ENCODE results near the gene SS18L1. TPM values are rescaled to one million over a fixed set of nuclear protein-coding genes. Genes with fewer than 3 reads are reported as not detected.

The SS18L1 gene
- total and polyA plus RNA-seq, 7 donors: 10.1 to 18.0 (median 11.3) TPM

- peaks cover 19 to 99% of the 10 kb centered on the region in 2 donors for H3K36me3 ChIP-seq (ENCODE audit: insufficient read depth in 1 of 2, low read depth in 1 of 2)
- peak; percentile 67 to 83 for DNase-seq
- H3K27ac ChIP-seq: peak overlapping the region; percentile 67
- no peaks in the 10 kb centered on the region for H3K27me3 ChIP-seq (ENCODE audit: insufficient read depth in 3 of 3, low read length in 2 of 3)
- intact Hi-C loops (cut with DNase I): loop anchor here (2.0 to 5.0 kb wide), 5 partner anchors 14 to 124 kb away; partner anchors contain the start of genes LSM14B (in 1 of the 2) and TAF4 (in 1 of the 2)
- peak; percentile 74 for TF ChIP-seq CTCF (IDR thresholded peaks at IDR 0.05)
- ATAC-seq: peak in 2 of 4 donors; percentile 33 to 34
- no peaks in the 10 kb centered on the region for H3K9me3 ChIP-seq
- 53 to 55% (median 53%) methylated on average over 8 of the region's 8 CpGs for WGBS, 3 donors
- H3K4me3 ChIP-seq: no peak overlapping the region
- H3K4me1 ChIP-seq: peaks cover 42% of the 10 kb centered on the region
Observed at GRCh38 chr20:62136283-62137091, 7.1 kb upstream of the SS18L1 start.

GRCh38 chr20:62137092-62137384 lies 6.5 kb upstream of the SS18L1 start:
- Histone ChIP-seq H3K4me3 (no peak overlapping the region), H3K4me1 (peaks cover 43% of the 10 kb centered on the region), H3K36me3 (ENCODE audit: insufficient read depth in 1 of 2, low read depth in 1 of 2) (peaks cover 19 to 95% of the 10 kb centered on the region in 2 donors), H3K27ac (peak overlapping the region; percentile 67), H3K27me3 (ENCODE audit: insufficient read depth in 3 of 3, low read length in 2 of 3) (no peaks in the 10 kb centered on the region), H3K9me3 (no peaks in the 10 kb centered on the region)
- WGBS, 3 donors: 69 to 80% (median 73%) methylated on average over 6 of the region's 6 CpGs
- no peak for ATAC-seq
- DNase-seq: no peak
- TF ChIP-seq CTCF (IDR thresholded peaks at IDR 0.05): no peak
- intact Hi-C loops (cut with DNase I): loop anchor here (2.0 to 5.0 kb wide), 5 partner anchors 14 to 125 kb away; partner anchors contain the start of genes LSM14B (in 1 of the 2) and TAF4 (in 1 of the 2)

GRCh38 chr20:62137478-62138203 lies 5.9 kb upstream of the SS18L1 start:
- Histone ChIP-seq H3K4me3 (no peak overlapping the region), H3K27me3 (ENCODE audit: insufficient read depth in 3 of 3, low read length in 2 of 3) (no peaks in the 10 kb centered on the region), H3K27ac (peak overlapping the region; percentile 67), H3K36me3 (ENCODE audit: insufficient read depth in 1 of 2, low read depth in 1 of 2) (peaks cover 19 to 89% of the 10 kb centered on the region in 2 donors), H3K4me1 (peaks cover 37% of the 10 kb centered on the region), H3K9me3 (no peaks in the 10 kb centered on the region)
- WGBS, 3 donors: 65 to 67% (median 67%) methylated on average over 8 of the region's 8 CpGs
- DNase-seq: peak in 1 of 2 donors; percentile 51
- intact Hi-C loops (cut with DNase I): loop anchor here (2.0 to 5.0 kb wide), 5 partner anchors 15 to 125 kb away; partner anchors contain the start of genes LSM14B (in 1 of the 2) and TAF4 (in 1 of the 2)
- no peak for TF ChIP-seq CTCF (IDR thresholded peaks at IDR 0.05)
- no peak for ATAC-seq

DNA sequence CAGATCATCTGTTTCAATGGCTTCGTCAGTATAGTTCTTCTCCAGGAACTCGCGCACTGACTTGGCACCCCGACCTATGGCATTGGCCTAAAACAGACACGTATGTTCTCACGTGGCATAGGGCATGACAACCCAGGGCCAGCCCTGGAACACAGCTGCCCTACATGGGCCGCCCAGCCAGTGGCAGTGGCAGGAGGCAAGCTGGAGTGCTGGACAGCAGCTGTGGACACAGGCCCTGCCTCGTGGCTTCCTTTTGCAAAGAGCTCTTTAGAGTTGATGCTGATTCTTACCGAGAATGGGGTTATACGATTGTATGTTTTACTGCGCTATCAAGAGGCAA lies 5.4 kb upstream of the SS18L1 start:
- intact Hi-C loops (cut with DNase I): loop anchor here (5.0 kb wide), 4 partner anchors 71 to 126 kb away; partner anchors contain the start of gene TAF4 (in 1 of the 2)
- no peak for TF ChIP-seq CTCF (IDR thresholded peaks at IDR 0.05)
- WGBS, 3 donors: 43 to 61% (median 44%) methylated on average over 11 of the region's 11 CpGs
- H3K4me3 ChIP-seq: no peak overlapping the region
- peaks cover 32% of the 10 kb centered on the region for H3K4me1 ChIP-seq
- ATAC-seq (peak in 3 of 4 donors; percentile 16 to 36 (median 27)), DNase-seq (peak in 1 of 2 donors; percentile 70)
- H3K27me3 ChIP-seq (ENCODE audit: insufficient read depth in 3 of 3, low read length in 2 of 3): no peaks in the 10 kb centered on the region
- H3K9me3 ChIP-seq: no peaks in the 10 kb centered on the region
- H3K27ac ChIP-seq: peak overlapping the region; percentile 67
- peaks cover 19 to 84% of the 10 kb centered on the region in 2 donors for H3K36me3 ChIP-seq (ENCODE audit: insufficient read depth in 1 of 2, low read depth in 1 of 2)
